IPS-18c (cell line): Measurements from ENCODE around the gene LRRC8C.

Experiments
- H3K4me3 ChIP-seq: 2 replicates; pipeline ENCODE4 v1.7.0; 2013; ENCODE audit warnings: low read depth, mild to moderate bottlenecking, low read length, moderate library complexity; ENCODE audit not compliant: insufficient read depth
- H3K9me3 ChIP-seq: one replicate; pipeline ENCODE4 v1.6.1; 2013; ENCODE audit warnings: mild to moderate bottlenecking, low read length, moderate library complexity; ENCODE audit not compliant: control insufficient read depth, insufficient read depth

The LRRC8C gene

GRCh38 chr1:89605692-89606091 lies 27.2 kb upstream of the LRRC8C start:
- Histone ChIP-seq H3K4me3 (no peak overlapping the region), H3K9me3 (no peaks in the 10 kb centered on the region)

GRCh38 chr1:89606227-89606980 lies 26.5 kb upstream of the LRRC8C start:
- Histone ChIP-seq H3K4me3 (no peak overlapping the region), H3K9me3 (no peaks in the 10 kb centered on the region)

GRCh38 chr1:89607156-89607555 lies 25.8 kb upstream of the LRRC8C start:
- H3K9me3 ChIP-seq = no peaks in the 10 kb centered on the region
- no peak overlapping the region for H3K4me3 ChIP-seq

- Histone ChIP-seq H3K9me3 (no peaks in the 10 kb centered on the region), H3K4me3 (no peak overlapping the region)
These were observed 25.2 kb upstream of the LRRC8C start for GRCh38 chr1:89607586-89608318.

GRCh38 chr1:89608319-89608983 lies 24.5 kb upstream of the LRRC8C start:
- no peak overlapping the region for H3K4me3 ChIP-seq
- H3K9me3 ChIP-seq = no peaks in the 10 kb centered on the region

DNA sequence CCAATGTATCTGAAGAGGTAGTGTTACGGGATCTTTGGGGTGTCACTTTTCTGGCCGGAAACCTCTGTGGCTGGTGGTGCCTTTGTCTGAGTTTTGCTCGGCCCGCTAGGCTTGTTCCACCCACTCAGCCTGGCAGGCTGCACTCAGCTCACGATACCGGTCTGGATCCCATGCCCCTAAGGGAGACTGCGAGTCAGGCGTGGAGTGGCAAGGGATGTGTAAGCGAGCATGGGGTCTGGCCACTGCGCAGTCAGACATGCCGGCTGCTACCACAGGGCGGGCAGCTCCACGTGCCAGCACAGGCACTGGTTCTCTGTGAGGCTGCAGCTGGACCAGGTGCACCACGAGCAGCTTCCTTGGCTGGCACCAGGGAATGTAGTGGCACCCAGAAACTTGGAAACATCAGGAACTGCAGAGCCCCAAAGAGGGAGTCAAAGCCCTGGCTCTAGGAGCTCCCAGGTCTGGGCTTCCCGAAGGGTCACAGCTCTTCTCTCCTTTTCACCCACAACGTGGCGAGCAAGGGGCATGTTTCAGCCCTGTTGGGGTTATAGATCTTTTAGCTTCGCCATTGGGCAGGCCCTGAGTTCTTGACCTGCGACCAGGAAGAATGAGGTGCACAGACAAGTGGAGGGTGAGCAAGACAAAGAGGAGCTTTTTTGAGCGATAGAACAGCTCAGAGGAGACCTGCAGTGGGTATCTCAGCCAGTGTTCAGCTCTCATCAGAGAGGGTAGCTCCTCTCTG lies 23.8 kb upstream of the LRRC8C start:
- Histone ChIP-seq H3K4me3 (no peak overlapping the region), H3K9me3 (no peaks in the 10 kb centered on the region)

GRCh38 chr1:89609781-89610456 lies 23.0 kb upstream of the LRRC8C start:
- H3K9me3 ChIP-seq = no peaks in the 10 kb centered on the region
- H3K4me3 ChIP-seq = no peak overlapping the region

- Histone ChIP-seq H3K4me3 (no peak overlapping the region), H3K9me3 (no peaks in the 10 kb centered on the region)
These were observed 22.4 kb upstream of the LRRC8C start for GRCh38 chr1:89610457-89611011.

GRCh38 chr1:89611721-89612120 lies 21.2 kb upstream of the LRRC8C start:
- H3K9me3 ChIP-seq = no peaks in the 10 kb centered on the region
- H3K4me3 ChIP-seq = no peak overlapping the region

GRCh38 chr1:89613928-89614327 lies 19.0 kb upstream of the LRRC8C start:
- H3K9me3 ChIP-seq = no peaks in the 10 kb centered on the region
- H3K4me3 ChIP-seq = no peak overlapping the region

DNA sequence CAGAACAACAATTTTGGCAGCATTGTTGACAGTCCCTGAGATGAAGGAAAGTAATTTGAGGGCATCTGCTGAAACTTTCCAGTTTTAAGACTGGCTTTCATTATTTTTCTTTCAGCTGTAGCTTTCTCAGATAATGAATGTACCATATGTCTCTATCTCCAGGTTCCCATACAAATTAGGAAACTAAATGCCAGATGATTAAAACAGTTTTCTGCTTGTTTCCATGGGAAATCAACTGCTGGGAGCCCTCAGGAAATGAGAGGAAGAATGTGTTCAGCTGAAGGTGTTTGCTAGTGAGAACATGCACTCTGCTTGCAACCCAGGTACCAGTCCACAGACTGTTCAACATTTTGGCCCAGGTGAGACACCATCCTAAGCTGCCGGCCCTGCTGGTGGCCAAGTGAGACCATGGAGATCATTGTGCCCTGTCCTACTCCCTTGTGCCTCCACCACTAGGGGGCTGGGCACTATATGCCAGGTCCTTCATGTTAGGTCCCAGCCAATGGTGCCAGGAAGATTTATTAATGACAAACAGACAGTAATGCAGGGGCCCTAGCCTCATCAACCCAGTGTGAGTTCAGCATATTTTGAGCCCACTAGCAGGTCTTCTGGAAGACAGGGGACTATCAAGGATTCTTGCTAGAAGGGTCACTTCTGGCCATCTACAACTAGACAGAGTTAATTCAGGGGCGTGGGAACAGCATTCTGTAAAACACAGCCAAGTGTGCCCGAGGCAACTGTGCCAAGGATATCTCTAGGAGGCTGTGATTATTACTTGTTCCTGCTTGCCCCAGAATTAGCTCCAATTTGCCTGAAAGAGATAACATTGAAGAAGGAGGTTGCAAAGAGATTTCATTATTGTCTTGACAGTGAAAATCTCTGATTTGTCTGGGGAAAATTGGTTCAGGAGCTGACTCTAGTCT lies 17.0 kb upstream of the LRRC8C start:
- H3K4me3 ChIP-seq = no peak overlapping the region
- no peaks in the 10 kb centered on the region for H3K9me3 ChIP-seq

- Histone ChIP-seq H3K9me3 (no peaks in the 10 kb centered on the region), H3K4me3 (no peak overlapping the region)
These were observed 15.9 kb upstream of the LRRC8C start for GRCh38 chr1:89616844-89617627.

GRCh38 chr1:89620664-89621063 lies 12.3 kb upstream of the LRRC8C start:
- H3K9me3 ChIP-seq = no peaks in the 10 kb centered on the region
- H3K4me3 ChIP-seq = no peak overlapping the region

DNA sequence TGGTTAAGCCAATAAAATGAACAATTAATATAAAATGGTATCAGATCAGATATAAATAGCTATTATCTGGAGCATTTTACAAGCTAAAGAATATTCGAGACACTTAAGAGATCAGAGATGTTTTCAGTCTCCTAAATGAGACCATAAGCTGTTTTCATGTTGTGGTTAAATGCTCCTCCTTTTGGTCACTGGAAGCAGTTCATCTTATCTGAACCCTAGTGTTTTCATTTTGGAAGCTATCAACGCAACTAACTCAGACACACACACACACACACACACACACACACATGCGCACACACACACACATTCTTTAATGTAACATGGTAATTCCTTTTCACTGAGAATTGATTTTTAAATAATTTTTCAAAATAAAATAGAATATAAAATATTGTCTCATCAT lies 10.0 kb upstream of the LRRC8C start:
- Histone ChIP-seq H3K9me3 (no peaks in the 10 kb centered on the region), H3K4me3 (no peak overlapping the region)

DNA sequence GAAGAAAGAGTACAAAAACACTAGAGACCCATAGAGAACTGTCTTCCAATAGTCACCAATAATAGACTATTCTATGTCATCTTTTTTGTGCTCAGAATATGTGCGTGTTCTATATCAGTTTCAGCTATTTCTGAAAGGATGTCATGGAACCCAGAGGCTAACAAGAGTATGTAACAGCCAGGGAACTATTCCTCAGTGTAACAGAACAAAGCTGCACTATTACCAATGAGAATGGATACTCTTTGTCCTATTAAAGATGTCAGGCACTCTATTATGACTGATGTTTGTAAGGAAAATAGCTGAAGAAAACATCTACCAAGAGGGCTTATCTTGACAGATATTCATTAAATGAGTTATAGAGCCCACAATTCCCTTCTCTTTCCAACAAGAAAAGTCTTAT lies 8.6 kb upstream of the LRRC8C start:
- H3K4me3 ChIP-seq = no peak overlapping the region
- H3K9me3 ChIP-seq = no peaks in the 10 kb centered on the region
